NCI-H345 (cell line): Measurements from ENCODE around the gene DRGX.

Source experiments
- DNase-seq: peaks from one replicate; lab custom pipeline; 2025; lab: John Stamatoyannopoulos, UW

Gene DRGX

GRCh38 chr10:49338604-49339003, 57.3 kb downstream of the DRGX start:
- no peak for DNase-seq

DNA sequence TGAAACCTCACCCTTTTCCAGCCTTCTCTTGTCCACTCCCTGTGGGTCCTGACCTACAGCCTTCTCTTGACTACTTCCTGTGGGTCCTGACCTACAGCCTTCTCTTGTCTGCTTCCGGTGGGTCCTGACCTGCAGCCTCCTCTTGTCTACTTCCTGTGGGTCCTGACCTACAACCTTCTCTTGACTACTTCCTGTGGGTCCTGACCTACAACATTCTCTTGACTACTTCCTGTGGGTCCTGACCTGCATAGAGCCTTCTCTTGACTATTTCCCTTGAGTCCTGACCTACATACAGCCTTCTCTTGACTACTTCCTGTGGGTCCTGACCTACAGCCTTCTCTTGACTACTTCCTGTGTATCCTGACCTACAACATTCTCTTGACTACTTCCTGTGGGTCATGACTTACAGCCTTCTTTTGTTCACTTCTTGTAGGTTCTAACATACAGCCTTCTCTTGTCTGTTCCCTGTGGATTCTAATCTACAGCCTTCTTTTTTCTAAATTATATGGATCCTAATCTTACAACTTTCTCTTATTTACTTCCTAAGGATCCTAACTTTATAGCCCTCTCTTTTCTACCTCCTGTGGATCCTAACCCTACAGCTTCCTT, 60.4 kb downstream of the DRGX start:
- no peak for DNase-seq

GRCh38 chr10:49334964-49335363, 60.9 kb downstream of the DRGX start:
- DNase-seq = no peak

DNA sequence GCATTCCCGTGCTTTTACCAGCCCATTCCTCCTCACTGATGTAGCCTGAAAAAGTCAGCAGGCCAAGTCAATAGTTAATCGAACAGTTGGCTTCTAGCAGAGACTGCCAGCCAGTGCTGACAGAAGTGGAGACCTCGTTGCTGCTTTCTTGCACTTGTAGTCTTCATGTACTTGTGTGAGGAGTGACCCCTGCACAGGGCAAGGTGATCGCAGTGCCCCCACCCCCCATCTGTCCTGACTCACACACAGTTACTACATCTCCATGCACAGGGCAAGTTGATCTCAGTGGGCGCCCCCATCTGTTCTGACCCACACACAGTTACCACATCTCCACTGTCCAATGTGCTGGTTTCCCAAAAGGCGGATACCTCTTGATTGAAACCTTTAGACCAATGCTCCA, 62.7 kb downstream of the DRGX start:
- no peak for DNase-seq

- no peak for DNase-seq
Observed at GRCh38 chr10:49332768-49333167, 63.1 kb downstream of the DRGX start.

- DNase-seq = no peak
Observed at GRCh38 chr10:49332333-49332732, 63.6 kb downstream of the DRGX start.

DNA sequence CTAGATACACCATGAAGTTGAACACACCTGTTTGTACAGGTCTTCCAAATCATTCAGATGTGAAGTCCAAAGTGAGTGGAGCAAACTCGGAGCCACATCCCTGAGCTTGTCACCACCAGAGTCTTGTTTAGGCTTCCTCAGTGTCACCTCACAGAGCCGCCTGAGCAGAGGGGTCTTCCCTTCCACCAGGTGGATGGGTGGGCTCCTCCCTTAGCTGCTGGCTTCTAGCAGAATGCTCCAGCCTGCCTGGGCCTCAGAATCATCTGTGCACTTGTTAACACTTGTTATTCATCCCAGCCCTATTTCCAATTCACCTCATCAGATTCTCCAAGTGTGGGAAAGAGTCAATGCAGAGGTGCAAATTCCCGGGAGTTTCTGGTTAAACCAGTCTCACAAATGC, 64.5 kb downstream of the DRGX start:
- DNase-seq = no peak

- no peak for DNase-seq
Observed at GRCh38 chr10:49330127-49330665, 65.7 kb downstream of the DRGX start.

GRCh38 chr10:49329146-49329505, 66.8 kb downstream of the DRGX start:
- DNase-seq = no peak

GRCh38 chr10:49328401-49329145, 67.3 kb downstream of the DRGX start:
- DNase-seq = peak; percentile 28

- no peak for DNase-seq
Observed at GRCh38 chr10:49327036-49327813, 68.7 kb downstream of the DRGX start.

- no peak for DNase-seq
Observed at GRCh38 chr10:49325916-49326783, 69.7 kb downstream of the DRGX start.

DNA sequence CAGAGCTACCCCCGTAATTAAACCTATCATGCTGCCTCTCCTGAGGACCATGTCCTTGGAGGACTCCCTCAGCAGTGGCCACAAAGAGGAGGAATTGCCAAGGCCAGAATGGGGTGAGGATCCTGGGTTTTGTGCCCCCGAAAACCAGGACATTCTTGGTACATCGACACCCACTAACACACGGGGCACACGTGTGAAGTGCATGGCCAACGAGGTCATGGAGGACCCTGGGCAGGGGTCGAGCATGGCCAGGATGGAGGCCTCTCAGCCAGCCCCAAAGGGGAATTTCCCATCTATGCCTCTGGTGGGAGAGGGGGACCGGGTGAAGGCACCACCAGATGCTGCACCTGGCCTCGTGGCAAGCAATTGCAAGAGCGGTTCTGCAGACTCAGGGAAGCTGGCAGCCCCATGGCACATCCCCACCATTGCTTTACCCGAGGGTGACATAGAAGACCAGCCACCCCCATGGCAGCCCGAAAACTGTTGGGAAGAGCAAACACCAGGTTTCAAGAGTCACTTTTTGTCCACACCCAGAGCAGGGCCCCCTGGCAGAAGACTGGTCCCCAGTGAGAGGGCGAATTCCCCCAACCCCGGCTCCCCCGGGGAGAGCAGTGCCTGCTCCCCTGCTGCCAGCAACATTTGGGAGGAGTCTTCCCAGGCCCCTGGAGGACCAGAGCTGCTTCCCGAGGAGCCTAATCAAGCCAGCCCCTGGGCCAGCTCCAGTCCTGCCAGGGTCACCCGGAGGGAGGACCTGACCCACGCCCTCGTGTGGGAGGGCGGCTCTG, 70.6 kb downstream of the DRGX start:
- DNase-seq = no peak

GRCh38 chr10:49324711-49325110, 71.2 kb downstream of the DRGX start:
- DNase-seq = no peak

DNA sequence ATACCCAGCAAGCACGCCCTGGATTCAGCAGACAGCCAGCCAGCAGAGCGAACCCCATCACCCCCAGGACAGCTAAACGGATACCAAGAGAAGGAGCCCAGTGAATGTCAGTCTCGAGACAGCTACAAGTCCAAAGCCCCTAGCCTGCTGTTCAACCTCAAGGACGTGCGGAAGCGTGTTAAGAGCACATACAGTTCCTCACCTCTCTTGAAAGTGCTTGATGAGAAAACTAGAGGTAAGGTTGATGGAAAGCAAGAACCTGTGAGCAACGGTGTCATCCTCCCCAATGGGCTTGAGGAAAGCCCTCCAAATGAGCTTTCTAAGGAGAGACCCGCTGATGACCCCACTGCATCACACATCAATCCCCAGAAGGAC, 72.0 kb downstream of the DRGX start:
- DNase-seq = no peak

DNA sequence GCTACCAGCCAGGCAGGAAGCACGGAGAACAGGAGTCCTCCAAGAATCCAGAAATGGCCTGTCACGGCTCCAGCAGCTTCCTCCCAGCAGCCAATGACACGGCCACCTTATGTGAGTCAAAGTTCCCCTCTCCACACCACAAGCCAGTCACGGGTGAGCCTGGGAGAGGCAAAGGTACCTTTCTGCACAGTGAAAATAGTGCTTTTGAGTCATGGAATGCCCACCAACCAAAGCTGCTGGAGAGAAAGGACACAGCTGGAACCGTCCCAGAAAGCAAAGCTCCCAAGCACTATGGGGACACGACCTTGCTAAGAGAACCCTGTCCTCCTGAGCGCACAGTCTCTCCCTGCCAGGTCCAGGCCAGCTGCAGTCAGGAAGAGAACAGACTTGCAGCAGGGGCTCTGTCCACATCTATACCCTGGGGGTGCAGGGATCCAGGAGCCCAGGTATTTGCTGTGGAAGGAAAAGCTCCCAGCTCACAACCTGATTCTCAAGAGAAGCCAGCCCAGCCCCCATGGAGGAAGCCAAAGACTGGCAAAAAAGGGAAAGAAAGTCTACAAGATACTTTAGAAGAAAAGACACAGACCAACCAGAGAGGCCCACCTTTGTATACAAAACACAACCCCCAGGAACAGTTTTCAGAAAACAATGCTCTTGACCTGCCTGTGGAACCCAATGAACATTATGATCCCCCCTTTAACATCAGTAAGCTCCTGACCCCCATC, 72.6 kb downstream of the DRGX start:
- no peak for DNase-seq

DNA sequence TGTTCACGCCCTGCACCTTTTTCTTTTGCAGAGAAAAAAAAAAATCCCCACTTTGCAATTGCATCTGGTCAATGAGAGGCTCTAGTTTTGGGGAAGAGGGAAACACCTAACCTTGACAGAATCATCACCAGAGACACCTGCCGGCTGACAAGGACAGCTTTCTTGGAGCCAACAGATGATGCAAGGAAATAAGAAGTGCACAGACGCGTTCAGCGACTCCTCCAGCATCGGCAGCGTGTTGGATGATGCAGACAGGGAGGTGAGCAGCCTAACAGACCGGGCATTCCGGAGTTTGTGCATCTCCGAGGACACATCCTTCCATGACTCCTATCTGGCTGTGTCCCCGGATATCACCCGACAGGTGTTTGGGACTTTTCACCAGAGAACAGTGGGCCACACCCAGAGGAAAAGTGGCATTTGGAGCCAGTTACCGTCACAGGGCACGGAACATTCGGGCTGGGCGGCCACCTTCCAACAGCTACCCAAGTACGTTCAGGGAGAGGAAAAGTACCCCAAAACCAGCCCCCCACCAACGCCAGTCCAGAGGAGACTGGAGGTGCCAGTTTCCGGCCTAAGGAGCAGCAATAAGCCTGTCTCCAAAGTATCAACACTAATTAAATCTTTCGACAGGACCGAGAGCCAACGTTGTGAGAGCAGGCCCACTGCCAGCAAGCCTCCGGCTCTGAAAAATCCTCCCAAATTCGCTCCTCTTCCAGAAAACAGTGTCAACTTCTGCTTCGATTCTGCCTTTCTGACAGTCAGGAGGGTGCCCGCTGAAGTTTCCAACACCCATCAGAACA, 73.3 kb downstream of the DRGX start:
- DNase-seq = no peak

GRCh38 chr10:49321021-49321420, 74.9 kb downstream of the DRGX start:
- DNase-seq = no peak

DNA sequence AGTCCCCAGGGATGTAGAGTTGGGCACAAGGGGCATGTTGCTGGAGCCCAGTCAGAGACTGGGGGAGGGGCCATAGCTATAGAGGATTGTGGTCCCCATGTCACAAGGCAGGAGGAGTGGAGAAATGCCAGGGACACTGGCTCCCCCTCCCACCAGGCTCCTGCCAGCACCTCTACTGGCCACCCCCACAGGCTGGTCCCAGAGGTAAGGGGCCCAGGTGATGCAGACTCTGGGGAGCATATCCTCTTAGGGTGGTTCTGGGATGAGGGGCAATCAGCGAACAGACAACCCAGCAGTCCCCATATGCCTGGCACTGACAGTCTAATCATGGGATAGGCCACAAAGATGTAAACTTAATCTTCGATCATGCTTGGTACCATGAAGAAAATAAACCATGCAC, 75.7 kb downstream of the DRGX start:
- no peak for DNase-seq

DNA sequence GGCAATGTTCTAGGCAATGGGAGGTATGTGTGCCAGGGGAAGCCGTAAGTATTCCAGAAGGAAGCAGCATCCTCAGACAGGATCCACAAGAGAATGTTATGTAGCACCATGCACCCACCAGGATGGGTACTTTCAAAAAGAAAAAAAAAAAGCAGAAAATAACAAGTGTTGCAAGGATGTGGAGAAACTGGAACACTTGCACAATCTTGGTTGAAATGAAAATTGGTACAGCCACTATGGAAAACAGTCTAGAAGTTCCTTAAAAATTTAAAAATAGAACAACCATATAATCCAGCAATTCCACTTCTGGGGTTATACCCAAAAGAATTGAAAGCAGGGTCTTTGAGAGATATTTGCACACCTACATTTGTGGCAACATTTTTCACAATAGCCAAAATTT, 76.7 kb downstream of the DRGX start:
- no peak for DNase-seq
